Liver (tissue), 9 donors: ENCODE measurements around the gene GPI. TPM values are rescaled to one million over a fixed set of nuclear protein-coding genes. Genes with fewer than 3 reads are reported as not detected.
A peak's percentile ranks its signal among the peaks of the same experiment; 100 is the strongest.

Source experiments
- DNase-seq: peaks from one replicate; pipeline ENCODE4 v3.0.0-alpha.2; 2017; ENCODE audit warnings: low spot score
- H3K27ac ChIP-seq, 2 donors: one replicate each; pipeline ENCODE4 v1.7.0; 2013; ENCODE audit warnings: inconsistent platforms in 2 of 2, low read length in 2 of 2, control low read depth in 1 of 2, low read depth in 1 of 2, mild to moderate bottlenecking in 1 of 2
- H3K27me3 ChIP-seq, 4 donors: one replicate each; pipeline versions ENCODE4 v1.6.1 to v1.7.0; 2013; ENCODE audit warnings: low read length in 3 of 4, inconsistent platforms in 1 of 4, mild to moderate bottlenecking in 1 of 4, moderate library complexity in 1 of 4; ENCODE audit not compliant: control insufficient read depth in 4 of 4, insufficient read depth in 4 of 4
- H3K36me3 ChIP-seq, 4 donors: one replicate each; pipeline versions ENCODE4 v1.6.1 to v1.7.0; 2013; ENCODE audit warnings: low read length in 3 of 4, mild to moderate bottlenecking in 3 of 4, low read depth in 1 of 4, moderate library complexity in 1 of 4; ENCODE audit not compliant: control insufficient read depth in 4 of 4, insufficient read depth in 3 of 4
- H3K4me1 ChIP-seq, 4 donors: one replicate each; pipeline versions ENCODE4 v1.6.1 to v1.7.0; 2013; ENCODE audit warnings: low read length in 3 of 4, mild to moderate bottlenecking in 3 of 4, moderate library complexity in 1 of 4; ENCODE audit not compliant: control insufficient read depth in 4 of 4, insufficient read depth in 4 of 4
- H3K4me3 ChIP-seq, 3 donors: one replicate each; pipeline versions ENCODE4 v1.6.1 to v1.7.0; 2013; ENCODE audit warnings: low read length in 3 of 3, control low read depth in 1 of 3, low read depth in 1 of 3, mild to moderate bottlenecking in 1 of 3
- H3K9ac ChIP-seq, 2 donors: one replicate each; pipeline ENCODE4 v1.7.0; 2013; ENCODE audit warnings: low read length in 2 of 2, mild to moderate bottlenecking in 2 of 2, moderate library complexity in 2 of 2, control low read depth in 1 of 2, low read depth in 1 of 2
- H3K9me3 ChIP-seq, 4 donors: one replicate each; pipeline versions ENCODE4 v1.6.1 to v1.7.0; 2013; ENCODE audit warnings: low read length in 3 of 4; ENCODE audit not compliant: control insufficient read depth in 4 of 4
- CTCF ChIP-seq: fragments of 150-350 bp; IDR thresholded peaks from 2 replicates; pipeline ENCODE4 v1.5.1; 2017; ENCODE audit warnings: improper control_type of control experiment, low read depth, low read length; ENCODE audit not compliant: missing input control
- EGR1 ChIP-seq, 2 donors: IDR thresholded peaks; 2 replicates each; pipeline ENCODE4 v1.6.1; 2016 to 2018; ENCODE audit warnings: antibody characterized with exemption in 2 of 2, low read depth in 2 of 2
- FOXA1 ChIP-seq: IDR thresholded peaks from 2 replicates; pipeline ENCODE4 v1.6.1; 2016; ENCODE audit warnings: antibody characterized with exemption
- FOXA2 ChIP-seq: IDR thresholded peaks from 2 replicates; pipeline ENCODE4 v1.6.1; 2016; ENCODE audit warnings: antibody characterized with exemption
- GABPA ChIP-seq, 2 donors: IDR thresholded peaks in 1 of 2; conservative IDR thresholded peaks in 1 of 2; 2 replicates each; pipeline ENCODE4 v1.6.1; 2016; ENCODE audit warnings: antibody characterized with exemption in 2 of 2, mild to moderate bottlenecking in 1 of 2, moderate library complexity in 1 of 2
- HNF4A ChIP-seq, 2 donors: conservative IDR thresholded peaks; 2 replicates each; pipeline ENCODE4 v1.6.1; 2016; ENCODE audit warnings: antibody characterized with exemption in 2 of 2, mild to moderate bottlenecking in 2 of 2
- HNF4G ChIP-seq: IDR thresholded peaks from 2 replicates; pipeline ENCODE4 v1.6.1; 2016; ENCODE audit warnings: antibody characterized with exemption
- JUND ChIP-seq, 2 donors: IDR thresholded peaks; 2 replicates each; pipeline ENCODE4 v1.6.1; 2016; ENCODE audit warnings: antibody characterized with exemption in 2 of 2
- NR2F2 ChIP-seq: IDR thresholded peaks from 2 replicates; pipeline ENCODE4 v1.6.1; 2016; ENCODE audit warnings: antibody characterized with exemption
- RAD21 ChIP-seq, 2 donors: IDR thresholded peaks; 2 replicates each; pipeline ENCODE4 v1.6.1; 2016; ENCODE audit warnings: antibody characterized with exemption in 2 of 2, mild to moderate bottlenecking in 2 of 2
- REST ChIP-seq: IDR thresholded peaks from 2 replicates; pipeline ENCODE4 v1.6.1; 2016; ENCODE audit warnings: antibody characterized with exemption, mild to moderate bottlenecking
- RXRA ChIP-seq, 2 donors: IDR thresholded peaks; 2 replicates each; pipeline ENCODE4 v1.6.1; 2017 to 2018; ENCODE audit warnings: antibody characterized with exemption in 2 of 2, mild to moderate bottlenecking in 1 of 2
- SP1 ChIP-seq: IDR thresholded peaks from 2 replicates; pipeline ENCODE4 v1.6.1; 2018; ENCODE audit warnings: antibody characterized with exemption, mild to moderate bottlenecking
- TAF1 ChIP-seq: conservative IDR thresholded peaks from 2 replicates; pipeline ENCODE4 v1.6.1; 2016; ENCODE audit warnings: antibody characterized with exemption, mild to moderate bottlenecking
- YY1 ChIP-seq: IDR thresholded peaks from 2 replicates; pipeline ENCODE4 v1.6.1; 2016; ENCODE audit warnings: antibody characterized with exemption, mild to moderate bottlenecking
- WGBS: extraction: QIAGEN DNeasy Blood & Tissue Kit; methylation state at CpG from one replicate; pipeline ENCODE4 v1.1.7; 2013; 5-methylcytosine and 5-hydroxymethylcytosine counted together
- polyA plus RNA-seq, 2 donors: library from polyadenylated mRNA; stranded (reverse) in 1 of 2; unstranded in 1 of 2; fragments of 200-250 nt in 1 of 2; fragments of >200 nt in 1 of 2; fragmentation: Nextera tagmentation in 1 of 2; extraction: Ambion mirVana in 1 of 2; gene quantifications; one replicate each; pipeline versions ENCODE4 v1.2.1 to v1.2.3, GENCODE V29; 2013 to 2015
- total RNA-seq, 2 donors: library from RNA; depleted of rRNA; stranded (reverse); fragments of >200 nt; gene quantifications; one replicate each; pipeline ENCODE4 v1.2.3, GENCODE V29; 2014
- TF ChIP-seq, protein P1 (sequence below): IDR thresholded peaks from 2 replicates; pipeline ENCODE4 v1.6.1; 2016; ENCODE audit warnings: antibody characterized with exemption
- TF ChIP-seq, protein P2 (sequence below): IDR thresholded peaks from 2 replicates; pipeline ENCODE4 v1.6.1; 2016; ENCODE audit warnings: antibody characterized with exemption
- donor health status: healthy.
- donor health status: healthy.
- donor health status: healthy.
- donor health status: healthy.
- donor health status: healthy.

The GPI gene
- total and polyA plus RNA-seq, 4 donors, result 61.8 to 191 (median 158) TPM

GRCh38 chr19:34375598-34375997, 10.6 kb downstream of the GPI start:
- Histone ChIP-seq H3K4me1 (peaks cover 0 to 7% (median 2%) of the 10 kb centered on the region in 4 donors), H3K36me3 (peaks cover 10 to 52% (median 41%) of the 10 kb centered on the region in 4 donors), H3K27me3 (no peaks in the 10 kb centered on the region), H3K9ac (no peak overlapping the region), H3K9me3 (no peaks in the 10 kb centered on the region), H3K4me3 (no peak overlapping the region), H3K27ac (no peak overlapping the region)
- TF ChIP-seq SP1 (peak; percentile 51), RXRA (IDR thresholded peaks at IDR 0.05) (peak in 1 of 2 donors; percentile 54), NR2F2 (peak; percentile 83), HNF4G (no peak), GABPA (IDR thresholded peaks at IDR 0.05 in 1 of 2, conservative IDR thresholded peaks at IDR 0.05 in 1 of 2) (no peak), FOXA2 (no peak)
- TF ChIP-seq, protein P1, sequence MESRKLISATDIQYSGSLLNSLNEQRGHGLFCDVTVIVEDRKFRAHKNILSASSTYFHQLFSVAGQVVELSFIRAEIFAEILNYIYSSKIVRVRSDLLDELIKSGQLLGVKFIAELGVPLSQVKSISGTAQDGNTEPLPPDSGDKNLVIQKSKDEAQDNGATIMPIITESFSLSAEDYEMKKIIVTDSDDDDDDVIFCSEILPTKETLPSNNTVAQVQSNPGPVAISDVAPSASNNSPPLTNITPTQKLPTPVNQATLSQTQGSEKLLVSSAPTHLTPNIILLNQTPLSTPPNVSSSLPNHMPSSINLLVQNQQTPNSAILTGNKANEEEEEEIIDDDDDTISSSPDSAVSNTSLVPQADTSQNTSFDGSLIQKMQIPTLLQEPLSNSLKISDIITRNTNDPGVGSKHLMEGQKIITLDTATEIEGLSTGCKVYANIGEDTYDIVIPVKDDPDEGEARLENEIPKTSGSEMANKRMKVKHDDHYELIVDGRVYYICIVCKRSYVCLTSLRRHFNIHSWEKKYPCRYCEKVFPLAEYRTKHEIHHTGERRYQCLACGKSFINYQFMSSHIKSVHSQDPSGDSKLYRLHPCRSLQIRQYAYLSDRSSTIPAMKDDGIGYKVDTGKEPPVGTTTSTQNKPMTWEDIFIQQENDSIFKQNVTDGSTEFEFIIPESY, result no peak
- DNase-seq, result no peak
- 79% methylated on average over 8 of the region's 8 CpGs for WGBS

- H3K36me3 ChIP-seq, result peaks cover 25 to 84% (median 53%) of the 10 kb centered on the region in 4 donors
- no peaks in the 10 kb centered on the region for H3K9me3 ChIP-seq
- H3K27ac ChIP-seq, result no peak overlapping the region
- H3K27me3 ChIP-seq, result no peaks in the 10 kb centered on the region
- H3K4me1 ChIP-seq, result no peaks in the 10 kb centered on the region
- DNase-seq, result no peak
- 98% methylated on average over 5 of the region's 5 CpGs for WGBS
- no peak overlapping the region for H3K9ac ChIP-seq
- H3K4me3 ChIP-seq, result no peak overlapping the region
- TF ChIP-seq HNF4A (conservative IDR thresholded peaks at IDR 0.05) (no peak), FOXA1 (no peak), RXRA (IDR thresholded peaks at IDR 0.05) (no peak), RAD21 (IDR thresholded peaks at IDR 0.05) (no peak), GABPA (IDR thresholded peaks at IDR 0.05 in 1 of 2, conservative IDR thresholded peaks at IDR 0.05 in 1 of 2) (no peak), EGR1 (IDR thresholded peaks at IDR 0.05; ENCODE audit: low read depth in 2 of 2) (no peak), HNF4G (no peak), YY1 (no peak), NR2F2 (no peak), FOXA2 (no peak), CTCF (no peak), REST (no peak), SP1 (no peak), JUND (IDR thresholded peaks at IDR 0.05) (no peak), TAF1 (no peak)
- TF ChIP-seq, protein P1, result no peak
- TF ChIP-seq, protein P2, sequence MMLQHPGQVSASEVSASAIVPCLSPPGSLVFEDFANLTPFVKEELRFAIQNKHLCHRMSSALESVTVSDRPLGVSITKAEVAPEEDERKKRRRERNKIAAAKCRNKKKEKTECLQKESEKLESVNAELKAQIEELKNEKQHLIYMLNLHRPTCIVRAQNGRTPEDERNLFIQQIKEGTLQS, result no peak
Measured at GRCh38 chr19:34380639-34381241, 15.7 kb downstream of the GPI start.
